CD14-positive monocyte (primary cell): ENCODE measurements around the gene HIPK3. TPM values are rescaled to one million over a fixed set of nuclear protein-coding genes. Genes with fewer than 3 reads are reported as not detected.
"Not testable (repeated sequence)": the region's sequence is repeated elsewhere in the genome, so short reads cannot be mapped to it uniquely, and the experiment has no call there.

ENCODE experiments used
- DNase-seq, 3 donors: peaks; one replicate each; pipeline ENCODE4 v3.0.0-alpha.2; 2011 to 2022
- H2AFZ ChIP-seq: 2 replicates; pipeline ENCODE4 v1.6.0; 2012; ENCODE audit warnings: mild to moderate bottlenecking, low read depth, low read length, inconsistent platforms; ENCODE audit not compliant: insufficient read depth, poor library complexity, severe bottlenecking
- H3K27ac ChIP-seq, 2 donors: 1 replicate in 1 of 2; 2 replicates in 1 of 2; pipeline ENCODE4 v1.5.1; 2012 to 2013; ENCODE audit warnings: low read length in 2 of 2, control low read depth in 1 of 2, inconsistent platforms in 1 of 2, low read depth in 1 of 2, mild to moderate bottlenecking in 1 of 2
- H3K27me3 ChIP-seq, 2 donors: one replicate each; pipeline versions ENCODE4 v1.6.0 to v1.6.1; 2011 to 2013; ENCODE audit warnings: low read length in 2 of 2; ENCODE audit not compliant: control insufficient read depth in 2 of 2, insufficient read depth in 2 of 2
- H3K36me3 ChIP-seq, 2 donors: replicated peaks in 1 of 2; 1 replicate in 1 of 2; 2 replicates in 1 of 2; pipeline versions ENCODE4 v1.5.1 to v1.6.1; 2012 to 2013; ENCODE audit warnings: low read length in 2 of 2, control low read depth in 1 of 2, inconsistent platforms in 1 of 2, mild to moderate bottlenecking in 1 of 2; ENCODE audit not compliant: insufficient read depth in 2 of 2, control insufficient read depth in 1 of 2
- H3K4me1 ChIP-seq, 2 donors: 1 replicate in 1 of 2; 2 replicates in 1 of 2; pipeline versions ENCODE4 v1.5.1 to v1.6.1; 2012 to 2013; ENCODE audit warnings: low read length in 2 of 2, control low read depth in 1 of 2, inconsistent platforms in 1 of 2, mild to moderate bottlenecking in 1 of 2, moderate library complexity in 1 of 2; ENCODE audit not compliant: insufficient read depth in 2 of 2, control insufficient read depth in 1 of 2
- H3K4me2 ChIP-seq: replicated peaks from 2 replicates; pipeline ENCODE3; 2012; ENCODE audit warnings: low read length, moderate library complexity, mild to moderate bottlenecking; ENCODE audit not compliant: poor library complexity, severe bottlenecking; ENCODE audit errors: extremely low read depth
- H3K4me3 ChIP-seq, 3 experiments: fragments of 200-600 bp in 1 of 3; sonication (generic) in 1 of 3; replicated peaks in 1 of 3; 1 replicate in 2 of 3; 2 replicates in 1 of 3; pipeline ENCODE4 v1.5.1; 2011 to 2013; ENCODE audit warnings: low read length in 3 of 3, mild to moderate bottlenecking in 3 of 3, control low read depth in 2 of 3, low read depth in 2 of 3, inconsistent platforms in 1 of 3, moderate library complexity in 1 of 3
- H3K79me2 ChIP-seq: 2 replicates; pipeline ENCODE4 v1.6.0; 2012; ENCODE audit warnings: mild to moderate bottlenecking, control low read depth, inconsistent platforms, low read length, moderate library complexity; ENCODE audit not compliant: insufficient read depth
- H3K9ac ChIP-seq: 2 replicates; pipeline ENCODE4 v1.6.0; 2017; ENCODE audit warnings: low read length, mild to moderate bottlenecking; ENCODE audit not compliant: insufficient read depth, poor library complexity, severe bottlenecking
- H3K9me3 ChIP-seq, 2 donors: replicated peaks in 1 of 2; 1 replicate in 1 of 2; 2 replicates in 1 of 2; pipeline versions ENCODE4 v1.5.1 to v1.6.1; 2012 to 2013; ENCODE audit warnings: low read length in 2 of 2, control low read depth in 1 of 2; ENCODE audit not compliant: control insufficient read depth in 1 of 2, insufficient read depth in 1 of 2
- H4K20me1 ChIP-seq: 2 replicates; pipeline ENCODE4 v1.6.0; 2012; ENCODE audit warnings: mild to moderate bottlenecking, low read length, control low read depth, moderate library complexity; ENCODE audit not compliant: insufficient read depth
- H3K27ac Mint-ChIP-seq, 7 donors: one replicate each; pipeline ENCODE4 v1.8.0; 2020; ENCODE audit warnings: mild to moderate bottlenecking in 7 of 7, mixed read lengths in 7 of 7, moderate library complexity in 6 of 7, inconsistent platforms in 2 of 7
- H3K27me3 Mint-ChIP-seq, 3 donors: one replicate each; pipeline ENCODE4 v1.8.0; 2021 to 2022; ENCODE audit warnings: low read depth in 3 of 3, mild to moderate bottlenecking in 3 of 3, mixed read lengths in 3 of 3, moderate library complexity in 3 of 3, inconsistent platforms in 1 of 3
- H3K36me3 Mint-ChIP-seq, 2 donors: one replicate each; pipeline ENCODE4 v1.8.0; 2020; ENCODE audit warnings: mixed read lengths in 2 of 2, inconsistent platforms in 1 of 2, mild to moderate bottlenecking in 1 of 2
- H3K4me1 Mint-ChIP-seq: one replicate; pipeline ENCODE4 v1.8.0; 2020; ENCODE audit warnings: mild to moderate bottlenecking, mixed read lengths
- H3K4me3 Mint-ChIP-seq, 2 donors: one replicate each; pipeline ENCODE4 v1.8.0; 2020; ENCODE audit warnings: mild to moderate bottlenecking in 2 of 2, mixed read lengths in 2 of 2, moderate library complexity in 1 of 2
- H3K9me3 Mint-ChIP-seq, 7 donors: one replicate each; pipeline ENCODE4 v1.8.0; 2020 to 2022; ENCODE audit warnings: mixed read lengths in 7 of 7, mild to moderate bottlenecking in 6 of 7, moderate library complexity in 6 of 7, inconsistent platforms in 2 of 7
- CTCF ChIP-seq: fragments of 200-600 bp; IDR thresholded peaks from one replicate; pipeline ENCODE4 v1.8.0; 2022; ENCODE audit warnings: antibody characterized with exemption, mild to moderate bottlenecking
- WGBS: methylation state at CpG from one replicate; pipeline ENCODE4 v1.1.5; 2013; ENCODE audit warnings: missing lambda C conversion rate; ENCODE audit not compliant: insufficient coverage; 5-methylcytosine and 5-hydroxymethylcytosine counted together
- intact Hi-C, 2 donors: fragments of 100-400 bp; cut with micrococcal nuclease; formaldehyde crosslinking; loops; one replicate each; pipeline versions ENCODE4 v1.15.0 to v1.15.1; 2023
- polyA plus RNA-seq, 3 donors: library from polyadenylated mRNA; depleted of rRNA in 1 of 3; unstranded in 2 of 3; stranded (reverse) in 1 of 3; fragments of 300-500 nt in 2 of 3; fragments of >200 nt in 1 of 3; fragmentation: Illumina TruSeq in 2 of 3; gene quantifications; 1 replicate in 2 of 3; 2 replicates in 1 of 3; pipeline ENCODE4 v1.2.3, GENCODE V29; 2012 to 2021

The HIPK3 gene
- polyA plus RNA-seq, 3 donors: 62.0 to 68.6 (median 63.5) TPM

- Mint-ChIP-seq H3K27me3 (peaks cover 2 to 14% (median 7%) of the 10 kb centered on the region in 3 donors), H3K4me1 (peaks cover 2% of the 10 kb centered on the region)
These were observed 109.7 kb downstream of the HIPK3 start for GRCh38 chr11:33366918-33367317.

GRCh38 chr11:33368475-33368874 is 111.3 kb downstream of the HIPK3 start:
- H3K4me2 ChIP-seq, H3K9me3 ChIP-seq, H3K4me3 ChIP-seq, H4K20me1 ChIP-seq, H3K79me2 ChIP-seq, H3K36me3 Mint-ChIP-seq, H3K36me3 ChIP-seq, H3K9ac ChIP-seq, H3K27ac ChIP-seq, H3K4me1 Mint-ChIP-seq, H3K4me3 Mint-ChIP-seq, H3K27ac Mint-ChIP-seq, H2AFZ ChIP-seq, H3K4me1 ChIP-seq, DNase-seq, H3K27me3 ChIP-seq, H3K9me3 Mint-ChIP-seq: not testable (repeated sequence)
- intact Hi-C loops: loop anchor here (10.0 kb wide), 3 partner anchors 316 to 366 kb away; partner anchors contain the start of gene CD59 (in 1 of the 2)
- WGBS: no CpG with 5 or more reads among the region's 4 CpGs
- H3K27me3 Mint-ChIP-seq: peaks cover 7 to 24% (median 11%) of the 10 kb centered on the region in 3 donors

More at GRCh38 chr11:33366918-33367317, 109.7 kb downstream of the HIPK3 start:
- WGBS: no CpG with 5 or more reads among the region's 2 CpGs
- H4K20me1 ChIP-seq: no peaks in the 10 kb centered on the region
- H2AFZ ChIP-seq: no peak overlapping the region
- no peak overlapping the region for H3K9ac ChIP-seq
- H3K9me3 Mint-ChIP-seq: no peaks in the 10 kb centered on the region
- no peaks in the 10 kb centered on the region for H3K79me2 ChIP-seq
- no peak overlapping the region for H3K27ac ChIP-seq
- H3K36me3 Mint-ChIP-seq: no peaks in the 10 kb centered on the region
- no peaks in the 10 kb centered on the region for H3K36me3 ChIP-seq
- no peak for DNase-seq
- no peak overlapping the region for H3K4me2 ChIP-seq
- peaks cover 3 to 9% of the 10 kb centered on the region in 2 donors for H3K27me3 ChIP-seq
- intact Hi-C loops: loop anchor here (10.0 kb wide), 3 partner anchors 318 to 368 kb away; partner anchors contain the start of gene CD59 (in 1 of the 2)
- H3K27ac Mint-ChIP-seq: no peak overlapping the region
- no peaks in the 10 kb centered on the region for H3K9me3 ChIP-seq
- H3K4me3 ChIP-seq: no peak overlapping the region
- no peak for TF ChIP-seq CTCF
- peaks cover 3 to 4% of the 10 kb centered on the region in 2 donors for H3K4me1 ChIP-seq
- no peak overlapping the region for H3K4me3 Mint-ChIP-seq
